ENCODE data around the gene SFI1.

SFI1 gene

GRCh38 chr22:31603081-31603525, 106.8 kb downstream of the SFI1 start:
- Histone ChIP-seq H3K4me1 (ENCODE audit: control insufficient read depth in 1 of 2, insufficient read depth in 1 of 2, low read depth in 1 of 2, low read length in 1 of 2) (no peaks in the 10 kb centered on the region), H3K27ac (no peak overlapping the region), H3K27me3 (no peaks in the 10 kb centered on the region), H3K9me3 (no peaks in the 10 kb centered on the region), H3K4me3 (ENCODE audit: low read depth in 1 of 2, low read length in 1 of 2) (no peak overlapping the region), H3K36me3 (peaks cover 55% of the 10 kb centered on the region)
- TF ChIP-seq, protein P1, sequence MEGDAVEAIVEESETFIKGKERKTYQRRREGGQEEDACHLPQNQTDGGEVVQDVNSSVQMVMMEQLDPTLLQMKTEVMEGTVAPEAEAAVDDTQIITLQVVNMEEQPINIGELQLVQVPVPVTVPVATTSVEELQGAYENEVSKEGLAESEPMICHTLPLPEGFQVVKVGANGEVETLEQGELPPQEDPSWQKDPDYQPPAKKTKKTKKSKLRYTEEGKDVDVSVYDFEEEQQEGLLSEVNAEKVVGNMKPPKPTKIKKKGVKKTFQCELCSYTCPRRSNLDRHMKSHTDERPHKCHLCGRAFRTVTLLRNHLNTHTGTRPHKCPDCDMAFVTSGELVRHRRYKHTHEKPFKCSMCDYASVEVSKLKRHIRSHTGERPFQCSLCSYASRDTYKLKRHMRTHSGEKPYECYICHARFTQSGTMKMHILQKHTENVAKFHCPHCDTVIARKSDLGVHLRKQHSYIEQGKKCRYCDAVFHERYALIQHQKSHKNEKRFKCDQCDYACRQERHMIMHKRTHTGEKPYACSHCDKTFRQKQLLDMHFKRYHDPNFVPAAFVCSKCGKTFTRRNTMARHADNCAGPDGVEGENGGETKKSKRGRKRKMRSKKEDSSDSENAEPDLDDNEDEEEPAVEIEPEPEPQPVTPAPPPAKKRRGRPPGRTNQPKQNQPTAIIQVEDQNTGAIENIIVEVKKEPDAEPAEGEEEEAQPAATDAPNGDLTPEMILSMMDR (IDR thresholded peaks at IDR 0.05), result no peak

- no peaks in the 10 kb centered on the region for H3K27me3 ChIP-seq
- TF ChIP-seq, protein P1 (IDR thresholded peaks at IDR 0.05), result no peak
- H3K4me1 ChIP-seq (ENCODE audit: control insufficient read depth in 1 of 2, insufficient read depth in 1 of 2, low read depth in 1 of 2, low read length in 1 of 2), result no peaks in the 10 kb centered on the region
- no peaks in the 10 kb centered on the region for H3K9me3 ChIP-seq
- peaks cover 59% of the 10 kb centered on the region for H3K36me3 ChIP-seq
- H3K4me3 ChIP-seq (ENCODE audit: low read depth in 1 of 2, low read length in 1 of 2), result no peak overlapping the region
- H3K27ac ChIP-seq, result no peak overlapping the region
These were observed 107.2 kb downstream of the SFI1 start for GRCh38 chr22:31603574-31603973.

- H3K27ac ChIP-seq, result no peak overlapping the region
- no peaks in the 10 kb centered on the region for H3K9me3 ChIP-seq
- H3K4me3 ChIP-seq (ENCODE audit: low read depth in 1 of 2, low read length in 1 of 2), result no peak overlapping the region
- H3K4me1 ChIP-seq (ENCODE audit: control insufficient read depth in 1 of 2, insufficient read depth in 1 of 2, low read depth in 1 of 2, low read length in 1 of 2), result no peaks in the 10 kb centered on the region
- H3K27me3 ChIP-seq, result no peaks in the 10 kb centered on the region
- H3K36me3 ChIP-seq, result peaks cover 65% of the 10 kb centered on the region
- TF ChIP-seq, protein P1 (IDR thresholded peaks at IDR 0.05), result no peak
These were observed 107.9 kb downstream of the SFI1 start for GRCh38 chr22:31604137-31604705.

GRCh38 chr22:31604746-31605705, 108.7 kb downstream of the SFI1 start:
- Histone ChIP-seq H3K27ac (no peak overlapping the region), H3K27me3 (no peaks in the 10 kb centered on the region), H3K9me3 (no peaks in the 10 kb centered on the region), H3K36me3 (peaks cover 73% of the 10 kb centered on the region), H3K4me1 (ENCODE audit: control insufficient read depth in 1 of 2, insufficient read depth in 1 of 2, low read depth in 1 of 2, low read length in 1 of 2) (no peaks in the 10 kb centered on the region), H3K4me3 (ENCODE audit: low read depth in 1 of 2, low read length in 1 of 2) (no peak overlapping the region)
- TF ChIP-seq, protein P1 (IDR thresholded peaks at IDR 0.05), result no peak

DNA sequence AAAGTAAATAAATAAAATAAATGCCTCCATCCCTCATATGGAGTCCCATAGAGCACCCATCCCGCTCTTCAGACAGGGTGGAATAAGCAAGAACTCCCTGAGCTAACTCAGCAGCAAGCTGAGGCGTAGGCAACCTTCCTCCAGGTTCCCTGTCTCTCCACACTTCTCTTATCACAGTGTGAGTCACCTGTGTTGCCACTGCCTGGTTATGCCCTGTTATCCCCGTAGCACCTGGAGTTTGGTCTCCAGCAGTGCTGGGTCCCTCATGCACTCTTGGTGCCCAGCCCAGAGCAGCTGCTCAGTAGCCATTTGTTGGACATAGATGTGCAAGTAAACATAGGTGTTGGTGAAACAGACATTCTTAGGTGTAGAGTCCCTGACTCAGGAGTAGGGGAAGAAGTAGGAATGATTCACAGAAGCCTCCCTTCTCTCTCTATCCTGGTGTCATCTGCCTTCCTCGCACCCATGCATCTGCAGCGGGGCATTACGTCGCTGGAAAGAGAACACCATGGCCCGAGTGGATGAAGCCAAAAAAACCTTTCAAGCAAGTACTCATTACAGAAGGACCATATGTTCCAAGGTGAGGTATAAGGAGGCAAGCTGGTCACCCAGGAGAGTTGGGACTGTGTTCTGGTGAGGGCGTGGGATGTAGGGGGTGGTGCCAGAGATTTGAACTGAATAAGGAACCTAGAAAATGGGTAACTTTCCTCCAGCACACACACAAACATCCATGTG, 109.7 kb downstream of the SFI1 start:
- Histone ChIP-seq H3K4me1 (ENCODE audit: control insufficient read depth in 1 of 2, insufficient read depth in 1 of 2, low read depth in 1 of 2, low read length in 1 of 2) (no peaks in the 10 kb centered on the region), H3K4me3 (ENCODE audit: low read depth in 1 of 2, low read length in 1 of 2) (no peak overlapping the region), H3K36me3 (peaks cover 83% of the 10 kb centered on the region), H3K9me3 (no peaks in the 10 kb centered on the region), H3K27ac (no peak overlapping the region), H3K27me3 (no peaks in the 10 kb centered on the region)
- TF ChIP-seq, protein P1 (IDR thresholded peaks at IDR 0.05), result no peak
